ENCODE results near the gene FYCO1. TPM values are rescaled to one million over a fixed set of nuclear protein-coding genes. Genes with fewer than 3 reads are reported as not detected.

FYCO1 gene
- total and polyA plus RNA-seq, 10 of the 15 experiments (the other 5 are each of a cell fraction or from before 2014, with no cell fraction given), result 1.5 to 8.4 (median 6.5) TPM

GRCh38 chr3:45995236-45996192, at the start of gene FYCO1 (continued):
- TF ChIP-seq ZNF217 (IDR thresholded peaks at IDR 0.05) (no peak; the same call in 1 of the 2 replicates), SIX5 (IDR thresholded peaks at IDR 0.05; ENCODE audit: low read depth, low read length, severe bottlenecking) (peak; percentile 96), ZBTB33 (IDR thresholded peaks at IDR 0.05) (no peak), ZBED1 (IDR thresholded peaks at IDR 0.05; ENCODE audit: borderline replicate concordance) (no peak), ZNF24 (IDR thresholded peaks at IDR 0.05) (no peak), RB1 (IDR thresholded peaks at IDR 0.05; ENCODE audit: borderline replicate concordance) (peak; percentile 33; the same call in 1 of the 2 replicates), TCF7 (IDR thresholded peaks at IDR 0.05; ENCODE audit: borderline replicate concordance) (no peak), SP1 (IDR thresholded peaks at IDR 0.05; ENCODE audit: low read depth, low read length) (no peak), SMC3 (IDR thresholded peaks at IDR 0.05; ENCODE audit: borderline replicate concordance, low read length) (no peak), KAT2A (conservative IDR thresholded peaks at IDR 0.05; ENCODE audit: control insufficient read depth, low read depth, low read length) (no peak), PML (IDR thresholded peaks at IDR 0.05; ENCODE audit: low read length) (no peak; the same call in 1 of the 2 replicates), ASH2L (IDR thresholded peaks at IDR 0.05; ENCODE audit: borderline replicate concordance, low read depth) (no peak), EP300 (IDR thresholded peaks at IDR 0.05; ENCODE audit: borderline replicate concordance in 1 of 2, control insufficient read depth in 1 of 2, low read depth in 2 of 2, low read length in 2 of 2) (peak in 1 of 2 experiments; percentile 34; a peak in 1 of 4 replicates), CTCF (IDR thresholded peaks at IDR 0.05 in 2 of 3, conservative IDR thresholded peaks at IDR 0.05 in 1 of 3; ENCODE audit: control insufficient read depth in 2 of 3, extremely low read depth in 1 of 3, insufficient read depth in 1 of 3, low read depth in 3 of 3, low read length in 3 of 3) (no peak), CHD2 (IDR thresholded peaks at IDR 0.05; ENCODE audit: borderline replicate concordance, low read depth, low read length) (no peak), ZNF622 (IDR thresholded peaks at IDR 0.05) (no peak), FOXM1 (IDR thresholded peaks at IDR 0.05; ENCODE audit: low read depth, low read length) (no peak), SUZ12 (IDR thresholded peaks at IDR 0.05; ENCODE audit: unreplicated experiment) (no peak), MYB (IDR thresholded peaks at IDR 0.05; ENCODE audit: borderline replicate concordance, low read depth, low read length) (no peak), RFX5 (IDR thresholded peaks at IDR 0.05; ENCODE audit: low read depth, low read length) (no peak; the same call in 1 of the 2 replicates), SMAD1 (IDR thresholded peaks at IDR 0.05; ENCODE audit: low read depth, partially characterized antibody) (no peak), LARP7 (IDR thresholded peaks at IDR 0.05) (peak; percentile 81), SIN3A (IDR thresholded peaks at IDR 0.05; ENCODE audit: low read depth, low read length) (no peak)
- TF ChIP-seq, protein P1, sequence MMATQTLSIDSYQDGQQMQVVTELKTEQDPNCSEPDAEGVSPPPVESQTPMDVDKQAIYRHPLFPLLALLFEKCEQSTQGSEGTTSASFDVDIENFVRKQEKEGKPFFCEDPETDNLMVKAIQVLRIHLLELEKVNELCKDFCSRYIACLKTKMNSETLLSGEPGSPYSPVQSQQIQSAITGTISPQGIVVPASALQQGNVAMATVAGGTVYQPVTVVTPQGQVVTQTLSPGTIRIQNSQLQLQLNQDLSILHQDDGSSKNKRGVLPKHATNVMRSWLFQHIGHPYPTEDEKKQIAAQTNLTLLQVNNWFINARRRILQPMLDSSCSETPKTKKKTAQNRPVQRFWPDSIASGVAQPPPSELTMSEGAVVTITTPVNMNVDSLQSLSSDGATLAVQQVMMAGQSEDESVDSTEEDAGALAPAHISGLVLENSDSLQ (IDR thresholded peaks at IDR 0.05), result 0 out of 2 replicates have a peak, but pooled peaks have one; percentile 27

All from GM12878 (cell line).